H9 (cell line): ENCODE results near the gene POU2AF3. TPM values are rescaled to one million over a fixed set of nuclear protein-coding genes. Genes with fewer than 3 reads are reported as not detected.

Experiments used
- DNase-seq: peaks from one replicate; pipeline ENCODE4 v3.0.0-alpha.2; 2017
- H2AFZ ChIP-seq: one replicate; pipeline ENCODE4 v1.6.1; 2013; ENCODE audit warnings: mild to moderate bottlenecking, low read length, control low read depth, moderate library complexity
- H2AK5ac ChIP-seq: 2 replicates; pipeline ENCODE4 v1.6.1; 2013; ENCODE audit warnings: low read length, control low read depth, mixed read lengths; ENCODE audit not compliant: insufficient read length
- H2BK120ac ChIP-seq: one replicate; pipeline ENCODE4 v1.6.1; 2013; ENCODE audit warnings: low read depth, mild to moderate bottlenecking, low read length, control low read depth, inconsistent platforms; ENCODE audit not compliant: poor library complexity, severe bottlenecking
- H2BK12ac ChIP-seq: 2 replicates; pipeline ENCODE4 v1.6.1; 2013; ENCODE audit warnings: low read length, control low read depth, mixed read lengths, low read depth; ENCODE audit not compliant: insufficient read length
- H2BK15ac ChIP-seq: 2 replicates; pipeline ENCODE4 v1.6.1; 2013; ENCODE audit warnings: low read depth, low read length, control low read depth
- H2BK20ac ChIP-seq: one replicate; pipeline ENCODE4 v1.6.1; 2013; ENCODE audit warnings: low read depth, mild to moderate bottlenecking, low read length, control low read depth, inconsistent platforms; ENCODE audit not compliant: poor library complexity, severe bottlenecking
- H2BK5ac ChIP-seq: 2 replicates; pipeline ENCODE4 v1.6.1; 2013; ENCODE audit warnings: low read length, control low read depth, mixed read lengths; ENCODE audit not compliant: insufficient read length
- H3K14ac ChIP-seq: 2 replicates; pipeline ENCODE4 v1.6.1; 2013; ENCODE audit warnings: low read length, control low read depth; ENCODE audit not compliant: insufficient read depth
- H3K18ac ChIP-seq: 2 replicates; pipeline ENCODE4 v1.6.1; 2013; ENCODE audit warnings: low read depth, mild to moderate bottlenecking, mixed read lengths, low read length, control low read depth; ENCODE audit not compliant: insufficient read length
- H3K23ac ChIP-seq: 2 replicates; pipeline ENCODE4 v1.6.1; 2013; ENCODE audit warnings: low read length, control low read depth, mixed read lengths, low read depth; ENCODE audit not compliant: insufficient read length
- H3K23me2 ChIP-seq: 2 replicates; pipeline ENCODE4 v1.6.1; 2013; ENCODE audit warnings: low read depth, mild to moderate bottlenecking, mixed read lengths, low read length, control low read depth; ENCODE audit not compliant: insufficient read length, poor library complexity, severe bottlenecking
- H3K27ac ChIP-seq: 2 replicates; pipeline ENCODE4 v1.5.1; 2013; ENCODE audit warnings: low read length, control low read depth, mixed read lengths, low read depth; ENCODE audit not compliant: insufficient read length
- H3K27me3 ChIP-seq: 2 replicates; pipeline ENCODE4 v1.6.1; 2013; ENCODE audit warnings: low read length, control low read depth, inconsistent platforms; ENCODE audit not compliant: insufficient read depth
- H3K4ac ChIP-seq: 2 replicates; pipeline ENCODE4 v1.6.1; 2013; ENCODE audit warnings: low read depth, mild to moderate bottlenecking, control low read depth, inconsistent platforms, low read length, moderate library complexity
- H3K4me1 ChIP-seq: 2 replicates; pipeline ENCODE4 v1.6.1; 2013; ENCODE audit warnings: low read length, control low read depth, inconsistent platforms; ENCODE audit not compliant: insufficient read depth
- H3K4me2 ChIP-seq: 2 replicates; pipeline ENCODE4 v1.6.1; 2013; ENCODE audit warnings: low read length, control low read depth, mixed read lengths; ENCODE audit not compliant: insufficient read length, insufficient read depth
- H3K56ac ChIP-seq: 2 replicates; pipeline ENCODE4 v1.6.1; 2013; ENCODE audit warnings: low read depth, mild to moderate bottlenecking, mixed read lengths, low read length, control low read depth; ENCODE audit not compliant: insufficient read length
- H3K79me1 ChIP-seq: 2 replicates; pipeline ENCODE4 v1.6.1; 2013; ENCODE audit warnings: low read depth, mild to moderate bottlenecking, moderate library complexity, low read length, control low read depth, inconsistent platforms; ENCODE audit not compliant: insufficient read depth, poor library complexity, severe bottlenecking
- H3K79me2 ChIP-seq: 2 replicates; pipeline ENCODE4 v1.6.1; 2013; ENCODE audit warnings: low read length, control low read depth, inconsistent platforms; ENCODE audit not compliant: insufficient read depth
- H3K9ac ChIP-seq: 2 replicates; pipeline ENCODE4 v1.6.1; 2013; ENCODE audit warnings: low read length, control low read depth, mixed read lengths; ENCODE audit not compliant: insufficient read length; ENCODE audit errors: extremely low read depth
- H3K9me3 ChIP-seq: one replicate; pipeline ENCODE4 v1.6.1; 2013; ENCODE audit warnings: low read depth, low read length, inconsistent platforms; ENCODE audit not compliant: control insufficient read depth
- H3T11ph ChIP-seq: one replicate; pipeline ENCODE4 v1.6.1; 2013; ENCODE audit warnings: mild to moderate bottlenecking, low read length, control low read depth, inconsistent platforms
- H4K20me1 ChIP-seq: one replicate; pipeline ENCODE4 v1.6.1; 2013; ENCODE audit not compliant: control insufficient read depth, insufficient read length, insufficient read depth
- H4K5ac ChIP-seq: 2 replicates; pipeline ENCODE4 v1.6.1; 2013; ENCODE audit warnings: low read depth, mild to moderate bottlenecking, mixed read lengths, low read length, control low read depth; ENCODE audit not compliant: insufficient read length
- H4K8ac ChIP-seq: replicated peaks from 2 replicates; pipeline ENCODE4 v1.6.1; 2013; ENCODE audit warnings: low read length, control low read depth, mixed read lengths, low read depth; ENCODE audit not compliant: insufficient read length
- H4K91ac ChIP-seq: 2 replicates; pipeline ENCODE4 v1.6.1; 2013; ENCODE audit warnings: low read depth, mild to moderate bottlenecking, moderate library complexity, mixed read lengths, low read length, control low read depth; ENCODE audit not compliant: insufficient read length
- H3K27ac Mint-ChIP-seq, 3 experiments: 2 replicates in 2 of 3; 3 replicates in 1 of 3; pipeline ENCODE4 v1.8.0; 2020 to 2021; ENCODE audit warnings: mixed read lengths in 3 of 3, mild to moderate bottlenecking in 1 of 3, moderate library complexity in 1 of 3
- H3K27me3 Mint-ChIP-seq: 2 replicates; pipeline ENCODE4 v1.8.0; 2021; ENCODE audit warnings: low read depth, mild to moderate bottlenecking, moderate library complexity, mixed read lengths
- H3K36me3 Mint-ChIP-seq, 3 experiments: 2 replicates in 2 of 3; 3 replicates in 1 of 3; pipeline ENCODE4 v1.8.0; 2020 to 2021; ENCODE audit warnings: low read depth in 3 of 3, mixed read lengths in 3 of 3; ENCODE audit not compliant: insufficient read depth in 1 of 3
- H3K4me1 Mint-ChIP-seq, 2 experiments: 2 replicates each; pipeline ENCODE4 v1.8.0; 2020; ENCODE audit warnings: mixed read lengths in 2 of 2
- H3K4me3 Mint-ChIP-seq, 2 experiments: 2 replicates in 1 of 2; 3 replicates in 1 of 2; pipeline ENCODE4 v1.8.0; 2020 to 2021; ENCODE audit warnings: mild to moderate bottlenecking in 2 of 2, mixed read lengths in 2 of 2, moderate library complexity in 1 of 2
- H3K9me3 Mint-ChIP-seq, 2 experiments: 2 replicates in 1 of 2; 3 replicates in 1 of 2; pipeline ENCODE4 v1.8.0; 2020; ENCODE audit warnings: mild to moderate bottlenecking in 2 of 2, mixed read lengths in 2 of 2, moderate library complexity in 1 of 2
- WGBS: extraction: QIAGEN DNeasy Blood & Tissue Kit; methylation state at CpG from one replicate; pipeline ENCODE4 v1.1.7; 2013; ENCODE audit warnings: missing lambda C conversion rate, low lambda C conversion rate, mixed read lengths; ENCODE audit not compliant: insufficient read length; ENCODE audit errors: extremely low coverage; 5-methylcytosine and 5-hydroxymethylcytosine counted together
- total RNA-seq: library from RNA; stranded (reverse); gene quantifications from 2 replicates; pipeline ENCODE4 v1.2.1, GENCODE V29; 2021
- TF ChIP-seq, protein P1 (sequence below): fragments of 200-600 bp; sonication (generic); conservative IDR thresholded peaks from 3 replicates; pipeline ENCODE4 v1.8.0; 2021; ENCODE audit warnings: antibody characterized with exemption, mild to moderate bottlenecking

The POU2AF3 gene
- total RNA-seq, 1 experiment from 2014 or later = 0.52 TPM

DNA sequence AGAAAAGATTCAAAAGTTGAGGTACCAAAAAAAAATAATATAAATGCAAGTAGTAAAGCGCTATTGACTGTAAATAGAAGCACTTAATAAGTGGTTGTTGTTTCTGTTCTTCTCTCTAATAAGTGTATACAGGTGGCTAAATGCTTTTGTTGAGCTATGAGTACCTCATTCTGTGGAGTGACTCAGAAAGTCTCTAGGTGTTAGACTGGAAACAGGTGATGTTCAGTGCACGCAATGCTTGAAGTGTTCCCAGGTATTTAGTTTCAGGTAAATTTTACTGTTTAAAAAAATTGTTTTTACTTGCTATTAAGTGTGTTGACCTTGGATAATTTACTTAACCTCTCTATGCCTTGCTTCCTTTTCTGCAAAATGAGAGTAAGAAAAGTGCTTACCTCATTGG lies 24.2 kb downstream of the POU2AF3 start:
- no peak for DNase-seq
- no peaks in the 10 kb centered on the region for H3K79me1 ChIP-seq
- H3K14ac ChIP-seq = no peak overlapping the region
- H4K91ac ChIP-seq = no peak overlapping the region
- no peaks in the 10 kb centered on the region for H3K27me3 ChIP-seq
- H3K9me3 Mint-ChIP-seq = no peaks in the 10 kb centered on the region
- no peak overlapping the region for H2BK15ac ChIP-seq
- no peaks in the 10 kb centered on the region for H3K4me1 ChIP-seq
- no peak overlapping the region for H3K4me3 Mint-ChIP-seq
- no peak overlapping the region for H3K23ac ChIP-seq
- H3K36me3 Mint-ChIP-seq = no peaks in the 10 kb centered on the region
- H3K56ac ChIP-seq = no peak overlapping the region
- H3K23me2 ChIP-seq = no peaks in the 10 kb centered on the region
- H3K9me3 ChIP-seq = no peaks in the 10 kb centered on the region
- no peak overlapping the region for H2AFZ ChIP-seq
- H3K18ac ChIP-seq = no peak overlapping the region
- no peak overlapping the region for H3K4ac ChIP-seq
- H2AK5ac ChIP-seq = no peak overlapping the region
- TF ChIP-seq, protein P1, sequence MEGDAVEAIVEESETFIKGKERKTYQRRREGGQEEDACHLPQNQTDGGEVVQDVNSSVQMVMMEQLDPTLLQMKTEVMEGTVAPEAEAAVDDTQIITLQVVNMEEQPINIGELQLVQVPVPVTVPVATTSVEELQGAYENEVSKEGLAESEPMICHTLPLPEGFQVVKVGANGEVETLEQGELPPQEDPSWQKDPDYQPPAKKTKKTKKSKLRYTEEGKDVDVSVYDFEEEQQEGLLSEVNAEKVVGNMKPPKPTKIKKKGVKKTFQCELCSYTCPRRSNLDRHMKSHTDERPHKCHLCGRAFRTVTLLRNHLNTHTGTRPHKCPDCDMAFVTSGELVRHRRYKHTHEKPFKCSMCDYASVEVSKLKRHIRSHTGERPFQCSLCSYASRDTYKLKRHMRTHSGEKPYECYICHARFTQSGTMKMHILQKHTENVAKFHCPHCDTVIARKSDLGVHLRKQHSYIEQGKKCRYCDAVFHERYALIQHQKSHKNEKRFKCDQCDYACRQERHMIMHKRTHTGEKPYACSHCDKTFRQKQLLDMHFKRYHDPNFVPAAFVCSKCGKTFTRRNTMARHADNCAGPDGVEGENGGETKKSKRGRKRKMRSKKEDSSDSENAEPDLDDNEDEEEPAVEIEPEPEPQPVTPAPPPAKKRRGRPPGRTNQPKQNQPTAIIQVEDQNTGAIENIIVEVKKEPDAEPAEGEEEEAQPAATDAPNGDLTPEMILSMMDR = no peak
- H3K27me3 Mint-ChIP-seq = peaks cover 2% of the 10 kb centered on the region; the same call in 1 of the 2 replicates
- no peak overlapping the region for H2BK12ac ChIP-seq
- H3K9ac ChIP-seq = no peak overlapping the region
- no peak overlapping the region for H2BK120ac ChIP-seq
- no peak overlapping the region for H2BK20ac ChIP-seq
- peaks cover 3 to 5% of the 10 kb centered on the region in 2 experiments; a peak in 3 of 4 replicates for H3K4me1 Mint-ChIP-seq
- H3K79me2 ChIP-seq = no peaks in the 10 kb centered on the region
- no peak overlapping the region for H4K5ac ChIP-seq
- H3K4me2 ChIP-seq = no peak overlapping the region
- H4K8ac ChIP-seq = no peak overlapping the region
- H3K27ac Mint-ChIP-seq = no peak overlapping the region
- no CpG with 5 or more reads among the region's 2 CpGs for WGBS
- H3K27ac ChIP-seq = no peak overlapping the region
- no peaks in the 10 kb centered on the region for H4K20me1 ChIP-seq
- no peak overlapping the region for H2BK5ac ChIP-seq
- no peak overlapping the region for H3T11ph ChIP-seq
